Effector memory CD8-positive, alpha-beta T cell (primary cell): ENCODE data around the gene ZNF91.
"Not testable (repeated sequence)": the region's sequence is repeated elsewhere in the genome, so short reads cannot be mapped to it uniquely, and the experiment has no call there.

ENCODE experiments used
- ATAC-seq: fragments of 150-1000 bp; cut with Tn5 transposase; replicated peaks from 2 replicates; pipeline ENCODE4 v1.10.0; 2021; ENCODE audit warnings: mild to moderate bottlenecking, moderate library complexity
- DNase-seq, 3 experiments: peaks; one replicate each; pipeline ENCODE4 v3.0.0; 2021
- H3K27ac Mint-ChIP-seq, 2 donors: one replicate each; pipeline ENCODE4 v1.8.0; 2022; ENCODE audit warnings: mild to moderate bottlenecking in 2 of 2, mixed read lengths in 2 of 2, moderate library complexity in 2 of 2
- H3K27me3 Mint-ChIP-seq, 2 donors: one replicate each; pipeline ENCODE4 v1.8.0; 2022; ENCODE audit warnings: mixed read lengths in 2 of 2
- H3K36me3 Mint-ChIP-seq: one replicate; pipeline ENCODE4 v1.8.0; 2022; ENCODE audit warnings: mild to moderate bottlenecking, moderate library complexity, mixed read lengths; ENCODE audit not compliant: insufficient read depth
- H3K4me1 Mint-ChIP-seq, 2 donors: one replicate each; pipeline ENCODE4 v1.8.0; 2022; ENCODE audit warnings: low read depth in 2 of 2, mixed read lengths in 2 of 2
- H3K4me3 Mint-ChIP-seq, 2 donors: one replicate each; pipeline ENCODE4 v1.8.0; 2022; ENCODE audit warnings: mild to moderate bottlenecking in 2 of 2, mixed read lengths in 2 of 2, moderate library complexity in 2 of 2
- H3K9me3 Mint-ChIP-seq, 2 donors: one replicate each; pipeline ENCODE4 v1.8.0; 2022; ENCODE audit warnings: mixed read lengths in 2 of 2

ZNF91 gene

GRCh38 chr19:23407616-23408133, 12.4 kb upstream of the ZNF91 start:
- Mint-ChIP-seq H3K27me3 (no peaks in the 10 kb centered on the region), H3K9me3 (no peaks in the 10 kb centered on the region), H3K36me3 (no peaks in the 10 kb centered on the region), H3K27ac (no peak overlapping the region), H3K4me3 (no peak overlapping the region), H3K4me1 (no peaks in the 10 kb centered on the region)
- ATAC-seq: no peak
- DNase-seq: no peak

- ATAC-seq (no peak), DNase-seq (no peak)
- no peak overlapping the region for H3K27ac Mint-ChIP-seq
- no peaks in the 10 kb centered on the region for H3K4me1 Mint-ChIP-seq
- H3K9me3 Mint-ChIP-seq: no peaks in the 10 kb centered on the region
- H3K27me3 Mint-ChIP-seq: no peaks in the 10 kb centered on the region
- no peaks in the 10 kb centered on the region for H3K36me3 Mint-ChIP-seq
- no peak overlapping the region for H3K4me3 Mint-ChIP-seq
Measured at GRCh38 chr19:23406721-23407120, 11.4 kb upstream of the ZNF91 start.

DNA sequence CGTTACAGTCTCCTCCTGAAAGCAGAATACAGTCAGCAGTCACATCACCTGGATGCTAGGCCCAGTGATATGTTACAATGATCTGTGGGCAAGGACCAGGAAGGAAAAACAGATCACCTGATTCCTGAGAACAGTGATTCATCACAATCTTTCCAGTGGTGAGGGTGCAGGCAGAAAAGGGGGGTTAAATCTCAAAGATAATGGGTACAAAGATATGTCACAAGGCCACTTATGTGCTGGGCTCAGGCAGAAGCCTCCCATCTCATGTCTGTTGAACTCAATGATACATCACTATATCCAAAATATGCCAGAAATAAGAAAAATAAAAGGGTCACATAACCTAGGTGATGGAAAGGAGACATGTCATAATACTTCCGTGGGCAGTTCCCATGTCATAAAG, 10.8 kb upstream of the ZNF91 start:
- Mint-ChIP-seq H3K27me3 (no peaks in the 10 kb centered on the region), H3K36me3 (no peaks in the 10 kb centered on the region), H3K4me1 (no peaks in the 10 kb centered on the region), H3K27ac (no peak overlapping the region), H3K9me3 (no peaks in the 10 kb centered on the region), H3K4me3 (no peak overlapping the region)
- ATAC-seq: no peak
- DNase-seq: no peak

DNA sequence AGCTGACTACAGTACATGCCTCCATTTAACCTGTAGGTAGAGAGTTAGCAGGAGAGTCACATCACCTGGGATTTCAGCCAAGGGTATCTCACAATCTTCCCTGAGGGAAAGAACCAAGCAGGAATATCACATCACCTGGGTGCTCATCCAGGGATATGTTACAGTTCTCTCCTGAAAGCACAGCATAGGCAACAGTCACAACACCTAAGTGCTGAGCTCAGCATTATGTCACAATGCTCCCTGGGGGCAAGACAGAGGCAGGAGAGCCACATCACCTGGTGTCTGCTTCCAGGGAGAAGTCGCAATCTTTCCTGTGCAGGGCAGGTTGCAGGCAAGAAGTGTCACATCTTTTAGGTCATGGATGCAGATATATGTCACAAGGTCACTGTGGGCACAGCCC, 9.4 kb upstream of the ZNF91 start:
- Mint-ChIP-seq H3K27me3 (no peaks in the 10 kb centered on the region), H3K27ac (no peak overlapping the region), H3K4me1 (no peaks in the 10 kb centered on the region), H3K9me3 (no peaks in the 10 kb centered on the region), H3K4me3 (no peak overlapping the region), H3K36me3 (no peaks in the 10 kb centered on the region)
- ATAC-seq (no peak), DNase-seq (no peak)

GRCh38 chr19:23403581-23404324, 8.5 kb upstream of the ZNF91 start:
- DNase-seq (no peak), ATAC-seq (no peak)
- Mint-ChIP-seq H3K4me3 (no peak overlapping the region), H3K9me3 (no peaks in the 10 kb centered on the region), H3K27ac (no peak overlapping the region), H3K4me1 (no peaks in the 10 kb centered on the region), H3K27me3 (no peaks in the 10 kb centered on the region), H3K36me3 (no peaks in the 10 kb centered on the region)

DNA sequence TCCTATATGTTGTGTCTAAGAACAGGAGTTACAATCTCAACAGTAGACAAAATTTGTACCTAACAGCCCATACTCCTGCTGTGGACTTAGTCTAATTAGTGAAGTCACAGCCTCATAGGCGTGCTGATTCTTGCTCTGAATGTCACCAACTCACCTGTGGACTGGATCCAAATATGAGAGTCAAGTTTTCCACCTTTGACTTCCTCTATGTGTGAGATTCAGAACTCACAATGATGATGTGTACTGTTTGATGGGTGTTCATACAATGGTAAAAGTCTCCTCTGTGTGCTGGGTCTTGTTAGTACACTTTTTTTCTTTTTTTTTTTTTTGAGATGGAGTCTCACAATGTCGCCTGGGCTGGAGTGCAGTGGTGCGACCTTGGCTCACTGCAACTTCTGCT, 7.8 kb upstream of the ZNF91 start:
- Mint-ChIP-seq H3K4me3 (no peak overlapping the region), H3K4me1 (no peaks in the 10 kb centered on the region), H3K36me3 (no peaks in the 10 kb centered on the region), H3K9me3 (no peaks in the 10 kb centered on the region), H3K27ac (no peak overlapping the region), H3K27me3 (no peaks in the 10 kb centered on the region)
- no peak for ATAC-seq
- DNase-seq: no peak

DNA sequence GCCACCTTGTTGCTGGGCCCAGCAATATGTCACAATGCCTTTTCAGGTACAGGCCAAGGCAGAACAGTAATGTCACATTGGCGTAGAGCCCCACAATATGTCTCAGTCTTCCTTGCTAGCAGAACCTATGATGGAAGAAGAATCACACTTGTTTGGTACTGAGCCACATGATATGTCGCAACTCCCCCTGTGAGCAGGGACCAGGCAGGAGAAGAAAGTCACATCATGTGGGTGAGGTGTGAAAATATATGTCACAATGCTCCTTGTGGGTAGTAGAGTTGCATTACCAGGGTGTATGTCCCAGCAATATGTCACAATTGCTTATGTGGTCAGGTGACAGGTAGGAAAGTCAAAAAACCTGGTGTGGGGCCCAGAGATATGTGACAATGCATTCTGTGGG, 7.1 kb upstream of the ZNF91 start:
- H3K4me3 Mint-ChIP-seq: no peak overlapping the region
- H3K4me1 Mint-ChIP-seq: no peaks in the 10 kb centered on the region
- no peak overlapping the region for H3K27ac Mint-ChIP-seq
- no peaks in the 10 kb centered on the region for H3K36me3 Mint-ChIP-seq
- ATAC-seq (peak; percentile 19), DNase-seq (no peak)
- no peaks in the 10 kb centered on the region for H3K9me3 Mint-ChIP-seq
- no peaks in the 10 kb centered on the region for H3K27me3 Mint-ChIP-seq

DNA sequence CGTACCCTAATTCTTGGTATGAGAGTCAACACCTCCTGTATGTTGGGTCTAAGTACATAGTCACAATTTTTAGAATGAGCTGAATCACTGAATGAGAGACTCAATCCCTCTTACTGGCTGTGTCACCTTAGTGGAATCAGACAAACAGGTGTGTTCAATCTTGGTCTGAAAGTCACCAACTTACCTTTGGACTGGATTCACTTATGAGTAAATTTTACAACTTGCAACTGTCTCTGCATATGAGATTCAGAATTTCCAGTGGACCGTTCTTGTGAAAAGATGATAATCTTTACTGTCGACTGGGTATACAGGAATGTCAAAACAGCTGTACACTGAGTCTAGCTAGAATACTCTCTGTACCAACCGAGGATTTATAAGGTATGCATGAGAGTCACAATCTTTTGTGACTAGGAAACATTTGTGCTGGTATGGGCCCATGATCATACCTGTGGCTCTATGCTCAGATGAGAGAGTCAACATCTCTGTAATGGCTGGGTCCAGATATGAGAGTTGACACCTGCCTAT, 5.9 kb upstream of the ZNF91 start:
- Mint-ChIP-seq H3K4me3 (no peak overlapping the region), H3K4me1 (no peaks in the 10 kb centered on the region), H3K36me3 (no peaks in the 10 kb centered on the region), H3K9me3 (no peaks in the 10 kb centered on the region), H3K27ac (no peak overlapping the region), H3K27me3 (no peaks in the 10 kb centered on the region)
- ATAC-seq (no peak), DNase-seq (no peak)

- Mint-ChIP-seq H3K4me3 (no peak overlapping the region), H3K27me3 (no peaks in the 10 kb centered on the region), H3K36me3 (peaks cover 10% of the 10 kb centered on the region), H3K4me1 (no peaks in the 10 kb centered on the region), H3K27ac (no peak overlapping the region), H3K9me3 (no peaks in the 10 kb centered on the region)
- DNase-seq: no peak
- ATAC-seq: no peak
Measured at GRCh38 chr19:23399443-23399842, 4.2 kb upstream of the ZNF91 start.

DNA sequence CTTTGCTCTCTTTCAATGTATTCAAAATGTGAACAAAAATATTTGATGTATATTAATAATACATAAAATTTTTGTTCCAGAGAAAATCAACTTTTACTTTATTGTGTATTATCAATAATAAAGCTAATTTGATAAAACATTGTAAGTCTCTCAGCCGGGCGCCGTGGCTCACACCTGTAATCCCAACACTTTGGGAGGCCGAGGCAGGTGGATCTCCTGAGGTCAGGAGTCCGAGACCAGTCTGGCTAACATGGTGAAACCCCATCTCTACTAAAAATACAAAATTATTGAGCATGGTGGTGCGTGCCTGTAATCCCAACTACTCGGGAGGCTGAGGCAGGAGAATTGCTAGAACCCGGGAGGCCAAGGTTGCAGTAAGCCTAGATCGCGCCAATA, 449 bp upstream of the ZNF91 start:
- ATAC-seq, DNase-seq, H3K27me3 Mint-ChIP-seq, H3K9me3 Mint-ChIP-seq: not testable (repeated sequence)
- Mint-ChIP-seq H3K36me3 (peaks cover 35% of the 10 kb centered on the region), H3K27ac (peak overlapping the region; percentile 97 to 99), H3K4me1 (peaks cover 22 to 28% of the 10 kb centered on the region in 2 donors), H3K4me3 (peak overlapping the region; percentile 96 to 97)

GRCh38 chr19:23394511-23394910, 760 bp downstream of the ZNF91 start:
- Mint-ChIP-seq H3K9me3 (no peaks in the 10 kb centered on the region), H3K27me3 (no peaks in the 10 kb centered on the region)
- peak; percentile 36 to 51 (median 44) for DNase-seq

DNA sequence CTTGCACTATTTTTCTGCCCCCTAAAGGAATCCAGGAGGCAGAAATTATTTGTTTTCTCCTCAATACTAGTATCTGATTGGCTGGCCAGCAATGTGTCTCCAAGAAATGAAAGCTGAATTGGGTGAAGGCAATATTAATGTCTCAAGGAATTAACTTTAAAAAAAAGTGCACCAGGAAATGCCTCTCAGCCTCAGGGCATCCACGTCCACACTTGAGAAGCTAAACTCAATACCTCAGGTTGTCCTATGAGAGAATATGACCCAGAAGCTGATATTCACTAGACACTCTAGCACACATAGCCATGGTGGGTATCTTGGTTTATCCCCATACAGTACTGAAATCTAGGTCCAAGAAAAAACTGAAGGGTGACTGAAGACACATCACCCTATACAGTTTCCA, 2.1 kb downstream of the ZNF91 start:
- Mint-ChIP-seq H3K4me3 (peak overlapping the region; percentile 96 to 97), H3K27ac (peak overlapping the region in 1 of 2 donors; percentile 97), H3K9me3 (no peaks in the 10 kb centered on the region), H3K4me1 (peaks cover 33 to 51% of the 10 kb centered on the region in 2 donors), H3K36me3 (peaks cover 41% of the 10 kb centered on the region), H3K27me3 (no peaks in the 10 kb centered on the region)
- DNase-seq (no peak), ATAC-seq (no peak)

More at GRCh38 chr19:23394511-23394910, 760 bp downstream of the ZNF91 start:
- peak overlapping the region; percentile 96 to 97 for H3K4me3 Mint-ChIP-seq
- H3K36me3 Mint-ChIP-seq: peaks cover 39% of the 10 kb centered on the region
- H3K27ac Mint-ChIP-seq: peak overlapping the region; percentile 97 to 99
- peak; percentile 32 for ATAC-seq
- H3K4me1 Mint-ChIP-seq: peaks cover 28 to 37% of the 10 kb centered on the region in 2 donors

GRCh38 chr19:23391236-23391635, 4.0 kb downstream of the ZNF91 start:
- Mint-ChIP-seq H3K36me3 (peaks cover 56% of the 10 kb centered on the region), H3K4me3 (peak overlapping the region in 1 of 2 donors; percentile 7), H3K27ac (peak overlapping the region; percentile 15 to 36), H3K27me3 (no peaks in the 10 kb centered on the region), H3K9me3 (no peaks in the 10 kb centered on the region), H3K4me1 (peaks cover 40 to 60% of the 10 kb centered on the region in 2 donors)
- no peak for ATAC-seq
- no peak for DNase-seq

- ATAC-seq (no peak), DNase-seq (no peak)
- Mint-ChIP-seq H3K4me3 (no peak overlapping the region), H3K4me1 (peaks cover 28 to 54% of the 10 kb centered on the region in 2 donors), H3K27me3 (no peaks in the 10 kb centered on the region), H3K36me3 (peaks cover 56% of the 10 kb centered on the region), H3K27ac (no peak overlapping the region), H3K9me3 (peaks cover 0 to 5% of the 10 kb centered on the region in 2 donors)
Measured at GRCh38 chr19:23385404-23385803, 9.9 kb downstream of the ZNF91 start.
